HEK293T (cell line): ENCODE data around the gene FNDC3A.

ENCODE experiments used
- BHLHE40 ChIP-seq: fragments of 450-650 bp; IDR thresholded peaks from 2 replicates; pipeline ENCODE4 v1.6.1; 2016; ENCODE audit warnings: mild to moderate bottlenecking, moderate library complexity, borderline replicate concordance
- FOXK2 ChIP-seq: fragments of 450-650 bp; IDR thresholded peaks from 2 replicates; pipeline ENCODE4 v1.6.1; 2016; ENCODE audit warnings: mild to moderate bottlenecking
- FOXM1 ChIP-seq: fragments of 450-650 bp; IDR thresholded peaks from 2 replicates; pipeline ENCODE4 v1.6.1; 2017; ENCODE audit warnings: mild to moderate bottlenecking, borderline replicate concordance
- HDGF ChIP-seq: fragments of 450-650 bp; IDR thresholded peaks from 2 replicates; pipeline ENCODE4 v1.6.1; 2017; ENCODE audit warnings: antibody characterized with exemption, borderline replicate concordance
- SP1 ChIP-seq: fragments of 450-650 bp; IDR thresholded peaks from 2 replicates; pipeline ENCODE4 v1.6.1; 2017
- SUZ12 ChIP-seq: fragments of 450-650 bp; IDR thresholded peaks from 2 replicates; pipeline ENCODE4 v1.6.1; 2016; ENCODE audit warnings: mild to moderate bottlenecking
- TF ChIP-seq, protein P1 (sequence below): fragments of 450-650 bp; IDR thresholded peaks from 2 replicates; pipeline ENCODE4 v1.6.1; 2016

DNA sequence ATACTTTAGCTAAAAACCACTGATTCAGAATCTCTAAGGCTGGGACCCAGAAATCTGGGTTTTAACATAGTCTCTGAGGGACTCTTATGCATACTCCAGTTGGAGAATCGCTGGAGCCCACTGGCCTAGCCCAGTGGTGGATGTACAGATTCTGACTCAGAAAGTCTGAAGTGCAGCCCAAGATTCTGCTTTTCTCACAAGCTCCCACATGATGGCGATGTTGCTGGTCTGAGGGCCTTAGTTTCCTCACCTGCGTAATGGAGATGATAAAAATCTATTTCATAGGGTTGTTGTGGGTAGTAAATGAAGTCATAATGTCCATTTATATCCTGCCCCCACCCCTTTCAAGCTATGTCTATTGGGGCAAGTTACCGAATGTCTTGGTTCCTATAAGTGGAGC, 264.3 kb downstream of the FNDC3A start:
- no peak for TF ChIP-seq FOXM1
- no peak for TF ChIP-seq SUZ12
- no peak for TF ChIP-seq FOXK2
- TF ChIP-seq HDGF = no peak
- TF ChIP-seq SP1 = no peak
- TF ChIP-seq BHLHE40 = no peak
- TF ChIP-seq, protein P1, sequence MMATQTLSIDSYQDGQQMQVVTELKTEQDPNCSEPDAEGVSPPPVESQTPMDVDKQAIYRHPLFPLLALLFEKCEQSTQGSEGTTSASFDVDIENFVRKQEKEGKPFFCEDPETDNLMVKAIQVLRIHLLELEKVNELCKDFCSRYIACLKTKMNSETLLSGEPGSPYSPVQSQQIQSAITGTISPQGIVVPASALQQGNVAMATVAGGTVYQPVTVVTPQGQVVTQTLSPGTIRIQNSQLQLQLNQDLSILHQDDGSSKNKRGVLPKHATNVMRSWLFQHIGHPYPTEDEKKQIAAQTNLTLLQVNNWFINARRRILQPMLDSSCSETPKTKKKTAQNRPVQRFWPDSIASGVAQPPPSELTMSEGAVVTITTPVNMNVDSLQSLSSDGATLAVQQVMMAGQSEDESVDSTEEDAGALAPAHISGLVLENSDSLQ = no peak
